ENCODE results near the gene ELOA. TPM values are rescaled to one million over a fixed set of nuclear protein-coding genes. Genes with fewer than 3 reads are reported as not detected.
A peak's percentile ranks its signal among the peaks of the same experiment; 100 is the strongest.

The ELOA gene
- total and polyA plus RNA-seq, 2 of the 13 experiments (the other 11 are each of a cell fraction or from before 2014, with no cell fraction given), result 14.2 to 28.5 TPM

- peak; percentile 36; the same call in 1 of the 2 replicates for TF ChIP-seq THRA (CRISPR knock-in tag; IDR thresholded peaks at IDR 0.05; ENCODE audit: borderline replicate concordance)
- TF ChIP-seq ZNF776 (CRISPR knock-in tag; IDR thresholded peaks at IDR 0.05), result peak; percentile 93
- 0 out of 2 replicates have a peak, but pooled peaks have one; percentile 41 for TF ChIP-seq NFKBIZ (CRISPR knock-in tag; IDR thresholded peaks at IDR 0.05)
- TF ChIP-seq ZKSCAN5 (CRISPR knock-in tag; IDR thresholded peaks at IDR 0.05), result 0 out of 2 replicates have a peak, but pooled peaks have one; percentile 29
- TF ChIP-seq GMEB2 (CRISPR knock-in tag; IDR thresholded peaks at IDR 0.05; ENCODE audit: low read depth), result no peak
- peak; percentile 31; the same call in 1 of the 2 replicates for TF ChIP-seq POGZ (CRISPR knock-in tag; IDR thresholded peaks at IDR 0.05)
- no peak for TF ChIP-seq ATF6 (CRISPR knock-in tag; conservative IDR thresholded peaks at IDR 0.05)
- peak; percentile 29; the same call in 1 of the 2 replicates for TF ChIP-seq FOXA3 (CRISPR knock-in tag; IDR thresholded peaks at IDR 0.05)
- TF ChIP-seq POLR2G (IDR thresholded peaks at IDR 0.05; ENCODE audit: low read depth, low read length), result peak; percentile 94
- TF ChIP-seq ZNF235 (CRISPR knock-in tag; IDR thresholded peaks at IDR 0.05; ENCODE audit: borderline replicate concordance), result peak; percentile 86
- TF ChIP-seq, protein P1, sequence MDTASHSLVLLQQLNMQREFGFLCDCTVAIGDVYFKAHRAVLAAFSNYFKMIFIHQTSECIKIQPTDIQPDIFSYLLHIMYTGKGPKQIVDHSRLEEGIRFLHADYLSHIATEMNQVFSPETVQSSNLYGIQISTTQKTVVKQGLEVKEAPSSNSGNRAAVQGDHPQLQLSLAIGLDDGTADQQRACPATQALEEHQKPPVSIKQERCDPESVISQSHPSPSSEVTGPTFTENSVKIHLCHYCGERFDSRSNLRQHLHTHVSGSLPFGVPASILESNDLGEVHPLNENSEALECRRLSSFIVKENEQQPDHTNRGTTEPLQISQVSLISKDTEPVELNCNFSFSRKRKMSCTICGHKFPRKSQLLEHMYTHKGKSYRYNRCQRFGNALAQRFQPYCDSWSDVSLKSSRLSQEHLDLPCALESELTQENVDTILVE (CRISPR knock-in tag; IDR thresholded peaks at IDR 0.05), result peak; percentile 74; the same call in 1 of the 2 replicates
- TF ChIP-seq, protein P2, sequence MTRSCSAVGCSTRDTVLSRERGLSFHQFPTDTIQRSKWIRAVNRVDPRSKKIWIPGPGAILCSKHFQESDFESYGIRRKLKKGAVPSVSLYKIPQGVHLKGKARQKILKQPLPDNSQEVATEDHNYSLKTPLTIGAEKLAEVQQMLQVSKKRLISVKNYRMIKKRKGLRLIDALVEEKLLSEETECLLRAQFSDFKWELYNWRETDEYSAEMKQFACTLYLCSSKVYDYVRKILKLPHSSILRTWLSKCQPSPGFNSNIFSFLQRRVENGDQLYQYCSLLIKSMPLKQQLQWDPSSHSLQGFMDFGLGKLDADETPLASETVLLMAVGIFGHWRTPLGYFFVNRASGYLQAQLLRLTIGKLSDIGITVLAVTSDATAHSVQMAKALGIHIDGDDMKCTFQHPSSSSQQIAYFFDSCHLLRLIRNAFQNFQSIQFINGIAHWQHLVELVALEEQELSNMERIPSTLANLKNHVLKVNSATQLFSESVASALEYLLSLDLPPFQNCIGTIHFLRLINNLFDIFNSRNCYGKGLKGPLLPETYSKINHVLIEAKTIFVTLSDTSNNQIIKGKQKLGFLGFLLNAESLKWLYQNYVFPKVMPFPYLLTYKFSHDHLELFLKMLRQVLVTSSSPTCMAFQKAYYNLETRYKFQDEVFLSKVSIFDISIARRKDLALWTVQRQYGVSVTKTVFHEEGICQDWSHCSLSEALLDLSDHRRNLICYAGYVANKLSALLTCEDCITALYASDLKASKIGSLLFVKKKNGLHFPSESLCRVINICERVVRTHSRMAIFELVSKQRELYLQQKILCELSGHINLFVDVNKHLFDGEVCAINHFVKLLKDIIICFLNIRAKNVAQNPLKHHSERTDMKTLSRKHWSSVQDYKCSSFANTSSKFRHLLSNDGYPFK (CRISPR knock-in tag; IDR thresholded peaks at IDR 0.05; ENCODE audit: borderline replicate concordance), result peak; percentile 61; the same call in 1 of the 2 replicates
- no peak for TF ChIP-seq SRSF4 (IDR thresholded peaks at IDR 0.05; ENCODE audit: low read depth, low read length, poor library complexity, severe bottlenecking)
- no peak for TF ChIP-seq RFX1 (IDR thresholded peaks at IDR 0.05)
- TF ChIP-seq TMF1 (CRISPR knock-in tag; IDR thresholded peaks at IDR 0.05; ENCODE audit: low read depth), result no peak
- TF ChIP-seq ZSCAN25 (CRISPR knock-in tag; IDR thresholded peaks at IDR 0.05), result no peak
- peak; percentile 74; the same call in 1 of the 2 replicates for TF ChIP-seq ZMAT3 (CRISPR knock-in tag; conservative IDR thresholded peaks at IDR 0.05)
- 0 out of 2 replicates have a peak, but pooled peaks have one; percentile 11 for TF ChIP-seq BCL6 (CRISPR knock-in tag; IDR thresholded peaks at IDR 0.05)
- peak; percentile 27; the same call in 1 of the 2 replicates for TF ChIP-seq ZNF792 (CRISPR knock-in tag; IDR thresholded peaks at IDR 0.05)
- TF ChIP-seq ZNF510 (CRISPR knock-in tag; IDR thresholded peaks at IDR 0.05; ENCODE audit: low read depth), result no peak; the same call in 1 of the 2 replicates
Observed at GRCh38 chr1:23743287-23744152, at the start of gene ELOA (continued).
